WTC11 (cell line): Measurements from ENCODE around the gene RNF17. TPM values are rescaled to one million over a fixed set of nuclear protein-coding genes. Genes with fewer than 3 reads are reported as not detected.

ENCODE experiments used
- ATAC-seq: fragments of 200-7000 bp; cut with Tn5 transposase; 2 replicates; pipeline ENCODE4 v1.10.0; 2021; ENCODE audit warnings: mild to moderate bottlenecking, moderate library complexity
- CTCF ChIA-PET: fragments of 300-600 bp; sonication (Branson Sonifier 250); formaldehyde crosslinking; loops from one replicate; lab custom pipeline; 2021; ENCODE audit warnings: antibody characterized with exemption; lab: Charles Lee
- POLR2A ChIA-PET: fragments of 350-600 bp; sonication (Branson Sonifier 250); formaldehyde crosslinking; loops from one replicate; lab custom pipeline; 2021; ENCODE audit warnings: antibody characterized with exemption; lab: Charles Lee
- DNase-seq: peaks from one replicate; pipeline ENCODE4 v3.0.0; 2021; ENCODE audit warnings: low spot score
- H3K27ac Mint-ChIP-seq: 2 replicates; pipeline ENCODE4 v1.8.0; 2021; ENCODE audit warnings: mixed read lengths
- H3K27me3 Mint-ChIP-seq: 2 replicates; pipeline ENCODE4 v1.8.0; 2021; ENCODE audit warnings: low read depth, mild to moderate bottlenecking, moderate library complexity, mixed read lengths
- H3K36me3 Mint-ChIP-seq: 2 replicates; pipeline ENCODE4 v1.8.0; 2021; ENCODE audit warnings: mixed read lengths
- H3K4me1 Mint-ChIP-seq: 2 replicates; pipeline ENCODE4 v1.8.0; 2022; ENCODE audit warnings: mixed read lengths
- H3K4me3 Mint-ChIP-seq: 2 replicates; pipeline ENCODE4 v1.8.0; 2021; ENCODE audit warnings: mild to moderate bottlenecking, moderate library complexity, mixed read lengths
- H3K9me3 Mint-ChIP-seq: 2 replicates; pipeline ENCODE4 v1.8.0; 2021; ENCODE audit warnings: mixed read lengths
- ATF1 ChIP-seq: sonication (generic); formaldehyde crosslinking; IDR thresholded peaks from 2 replicates; pipeline ENCODE4 v1.8.1; 2023; ENCODE audit warnings: mild to moderate bottlenecking, moderate library complexity, missing genetic modification reagents
- ELF4 ChIP-seq: sonication (generic); formaldehyde crosslinking; IDR thresholded peaks from 2 replicates; pipeline ENCODE4 v1.8.1; 2022; ENCODE audit warnings: low read depth, mild to moderate bottlenecking, moderate library complexity, missing genetic modification reagents
- EMX1 ChIP-seq: fragments of 250-450 bp; sonication (Bioruptor Pico); IDR thresholded peaks from 2 replicates; pipeline ENCODE4 v1.8.0; 2021; ENCODE audit warnings: mild to moderate bottlenecking
- MYBL2 ChIP-seq: sonication (generic); formaldehyde crosslinking; IDR thresholded peaks from 2 replicates; pipeline ENCODE4 v1.8.1; 2023; ENCODE audit warnings: mild to moderate bottlenecking, moderate library complexity, missing genetic modification reagents
- NFE2L1 ChIP-seq: sonication (generic); formaldehyde crosslinking; IDR thresholded peaks from 2 replicates; pipeline ENCODE4 v1.8.1; 2023; ENCODE audit warnings: missing genetic modification reagents
- OVOL2 ChIP-seq: fragments of 250-450 bp; sonication (Bioruptor Pico); IDR thresholded peaks from 2 replicates; pipeline ENCODE4 v1.9.0; 2021; ENCODE audit warnings: mild to moderate bottlenecking, borderline replicate concordance
- RORB ChIP-seq: fragments of 250-450 bp; sonication (Bioruptor Pico); IDR thresholded peaks from 2 replicates; pipeline ENCODE4 v1.9.0; 2021; ENCODE audit warnings: mild to moderate bottlenecking
- SMAD3 ChIP-seq: sonication (generic); formaldehyde crosslinking; IDR thresholded peaks from 2 replicates; pipeline ENCODE4 v1.8.0; 2022; ENCODE audit warnings: missing genetic modification reagents, mild to moderate bottlenecking, borderline replicate concordance
- SMAD4 ChIP-seq: sonication (generic); formaldehyde crosslinking; IDR thresholded peaks from 2 replicates; pipeline ENCODE4 v1.8.0; 2022; ENCODE audit warnings: mild to moderate bottlenecking, missing genetic modification reagents
- SP1 ChIP-seq: sonication (generic); formaldehyde crosslinking; conservative IDR thresholded peaks from 2 replicates; pipeline ENCODE4 v1.8.1; 2022; ENCODE audit warnings: missing genetic modification reagents
- TEAD4 ChIP-seq: sonication (generic); formaldehyde crosslinking; IDR thresholded peaks from 2 replicates; pipeline ENCODE4 v1.8.0; 2022; ENCODE audit warnings: mild to moderate bottlenecking, missing genetic modification reagents
- ZNF396 ChIP-seq: fragments of 250-450 bp; sonication (Bioruptor Pico); IDR thresholded peaks from 2 replicates; pipeline ENCODE4 v1.8.0; 2021; ENCODE audit warnings: mild to moderate bottlenecking, moderate library complexity, borderline replicate concordance
- ZNF416 ChIP-seq: fragments of 250-450 bp; sonication (Bioruptor Pico); IDR thresholded peaks from 2 replicates; pipeline ENCODE4 v1.9.0; 2021; ENCODE audit warnings: mild to moderate bottlenecking, inconsistent platforms
- ZNF423 ChIP-seq: fragments of 250-450 bp; sonication (Bioruptor Pico); IDR thresholded peaks from 2 replicates; pipeline ENCODE4 v2.1.2; 2022; ENCODE audit warnings: mild to moderate bottlenecking, moderate library complexity
- total RNA-seq: library from RNA; stranded (reverse); gene quantifications from 3 replicates; pipeline ENCODE4 v1.2.3, GENCODE V29; 2021
- TF ChIP-seq, protein P1 (sequence below): fragments of 250-450 bp; sonication (Bioruptor Pico); IDR thresholded peaks from 2 replicates; pipeline ENCODE4 v2.1.2; 2022; ENCODE audit warnings: mild to moderate bottlenecking, moderate library complexity
- TF ChIP-seq, protein P2 (sequence below): fragments of 250-450 bp; sonication (Bioruptor Pico); IDR thresholded peaks from 2 replicates; pipeline ENCODE4 v1.9.0; 2021; ENCODE audit warnings: mild to moderate bottlenecking
- TF ChIP-seq, protein P3 (sequence below): sonication (generic); formaldehyde crosslinking; IDR thresholded peaks from 2 replicates; pipeline ENCODE4 v1.8.1; 2023; ENCODE audit warnings: mild to moderate bottlenecking, missing genetic modification reagents, borderline replicate concordance
- TF ChIP-seq, protein P4 (sequence below): sonication (generic); formaldehyde crosslinking; IDR thresholded peaks from 2 replicates; pipeline ENCODE4 v1.8.1; 2023; ENCODE audit warnings: mild to moderate bottlenecking, missing genetic modification reagents, moderate library complexity
- TF ChIP-seq, protein P5 (sequence below): fragments of 250-450 bp; sonication (Bioruptor Pico); conservative IDR thresholded peaks from 2 replicates; pipeline ENCODE4 v1.9.0; 2021; ENCODE audit warnings: mild to moderate bottlenecking
- TF ChIP-seq, protein P6 (sequence below): sonication (generic); formaldehyde crosslinking; IDR thresholded peaks from 2 replicates; pipeline ENCODE4 v1.8.0; 2022; ENCODE audit warnings: mild to moderate bottlenecking, missing genetic modification reagents

RNF17 gene
- total RNA-seq, 1 experiment from 2014 or later: not detected

DNA sequence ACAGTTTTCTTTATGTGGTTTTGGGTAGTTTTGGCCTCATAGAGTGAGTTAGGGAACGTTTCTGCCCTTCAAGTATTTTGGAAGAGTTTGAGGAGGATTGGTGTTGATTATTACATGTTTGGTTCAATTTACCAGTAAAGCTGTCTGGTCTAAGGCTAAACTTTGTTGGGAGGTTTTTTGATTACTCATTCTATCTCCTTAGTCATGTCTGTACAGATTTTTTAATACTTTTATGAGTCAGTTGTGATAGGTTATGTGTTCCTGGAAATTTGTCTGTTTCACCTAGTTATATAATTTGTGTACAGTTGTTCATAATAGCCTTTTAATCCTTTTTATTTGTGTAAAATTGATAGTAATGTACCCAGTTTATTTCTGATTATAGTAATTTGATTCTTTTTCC, 20.4 kb downstream of the RNF17 start:
- Mint-ChIP-seq H3K36me3 (no peaks in the 10 kb centered on the region), H3K27me3 (no peaks in the 10 kb centered on the region), H3K9me3 (peaks cover 18% of the 10 kb centered on the region), H3K27ac (no peak overlapping the region), H3K4me3 (no peak overlapping the region), H3K4me1 (no peaks in the 10 kb centered on the region)
- no peak for DNase-seq
- no peak for ATAC-seq
- POLR2A ChIA-PET: no interaction called here
- TF ChIP-seq, protein P1, sequence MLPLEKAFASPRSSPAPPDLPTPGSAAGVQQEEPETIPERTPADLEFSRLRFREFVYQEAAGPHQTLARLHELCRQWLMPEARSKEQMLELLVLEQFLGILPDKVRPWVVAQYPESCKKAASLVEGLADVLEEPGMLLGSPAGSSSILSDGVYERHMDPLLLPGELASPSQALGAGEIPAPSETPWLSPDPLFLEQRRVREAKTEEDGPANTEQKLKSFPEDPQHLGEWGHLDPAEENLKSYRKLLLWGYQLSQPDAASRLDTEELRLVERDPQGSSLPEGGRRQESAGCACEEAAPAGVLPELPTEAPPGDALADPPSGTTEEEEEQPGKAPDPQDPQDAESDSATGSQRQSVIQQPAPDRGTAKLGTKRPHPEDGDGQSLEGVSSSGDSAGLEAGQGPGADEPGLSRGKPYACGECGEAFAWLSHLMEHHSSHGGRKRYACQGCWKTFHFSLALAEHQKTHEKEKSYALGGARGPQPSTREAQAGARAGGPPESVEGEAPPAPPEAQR: no peak
- TF ChIP-seq NFE2L1 (CRISPR knock-in tag) (no peak), ZNF423 (no peak), ZNF396 (no peak), SP1 (CRISPR knock-in tag) (no peak), RORB (no peak), SMAD4 (CRISPR knock-in tag) (no peak), ATF1 (CRISPR knock-in tag) (no peak), ELF4 (CRISPR knock-in tag) (no peak), TEAD4 (no peak), OVOL2 (CRISPR knock-in tag) (no peak), MYBL2 (CRISPR knock-in tag) (no peak), ZNF416 (CRISPR knock-in tag) (no peak), SMAD3 (CRISPR knock-in tag) (no peak), EMX1 (CRISPR knock-in tag) (no peak)
- TF ChIP-seq, protein P2, sequence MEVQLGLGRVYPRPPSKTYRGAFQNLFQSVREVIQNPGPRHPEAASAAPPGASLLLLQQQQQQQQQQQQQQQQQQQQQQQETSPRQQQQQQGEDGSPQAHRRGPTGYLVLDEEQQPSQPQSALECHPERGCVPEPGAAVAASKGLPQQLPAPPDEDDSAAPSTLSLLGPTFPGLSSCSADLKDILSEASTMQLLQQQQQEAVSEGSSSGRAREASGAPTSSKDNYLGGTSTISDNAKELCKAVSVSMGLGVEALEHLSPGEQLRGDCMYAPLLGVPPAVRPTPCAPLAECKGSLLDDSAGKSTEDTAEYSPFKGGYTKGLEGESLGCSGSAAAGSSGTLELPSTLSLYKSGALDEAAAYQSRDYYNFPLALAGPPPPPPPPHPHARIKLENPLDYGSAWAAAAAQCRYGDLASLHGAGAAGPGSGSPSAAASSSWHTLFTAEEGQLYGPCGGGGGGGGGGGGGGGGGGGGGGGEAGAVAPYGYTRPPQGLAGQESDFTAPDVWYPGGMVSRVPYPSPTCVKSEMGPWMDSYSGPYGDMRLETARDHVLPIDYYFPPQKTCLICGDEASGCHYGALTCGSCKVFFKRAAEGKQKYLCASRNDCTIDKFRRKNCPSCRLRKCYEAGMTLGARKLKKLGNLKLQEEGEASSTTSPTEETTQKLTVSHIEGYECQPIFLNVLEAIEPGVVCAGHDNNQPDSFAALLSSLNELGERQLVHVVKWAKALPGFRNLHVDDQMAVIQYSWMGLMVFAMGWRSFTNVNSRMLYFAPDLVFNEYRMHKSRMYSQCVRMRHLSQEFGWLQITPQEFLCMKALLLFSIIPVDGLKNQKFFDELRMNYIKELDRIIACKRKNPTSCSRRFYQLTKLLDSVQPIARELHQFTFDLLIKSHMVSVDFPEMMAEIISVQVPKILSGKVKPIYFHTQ (CRISPR knock-in tag): no peak
- TF ChIP-seq, protein P3, sequence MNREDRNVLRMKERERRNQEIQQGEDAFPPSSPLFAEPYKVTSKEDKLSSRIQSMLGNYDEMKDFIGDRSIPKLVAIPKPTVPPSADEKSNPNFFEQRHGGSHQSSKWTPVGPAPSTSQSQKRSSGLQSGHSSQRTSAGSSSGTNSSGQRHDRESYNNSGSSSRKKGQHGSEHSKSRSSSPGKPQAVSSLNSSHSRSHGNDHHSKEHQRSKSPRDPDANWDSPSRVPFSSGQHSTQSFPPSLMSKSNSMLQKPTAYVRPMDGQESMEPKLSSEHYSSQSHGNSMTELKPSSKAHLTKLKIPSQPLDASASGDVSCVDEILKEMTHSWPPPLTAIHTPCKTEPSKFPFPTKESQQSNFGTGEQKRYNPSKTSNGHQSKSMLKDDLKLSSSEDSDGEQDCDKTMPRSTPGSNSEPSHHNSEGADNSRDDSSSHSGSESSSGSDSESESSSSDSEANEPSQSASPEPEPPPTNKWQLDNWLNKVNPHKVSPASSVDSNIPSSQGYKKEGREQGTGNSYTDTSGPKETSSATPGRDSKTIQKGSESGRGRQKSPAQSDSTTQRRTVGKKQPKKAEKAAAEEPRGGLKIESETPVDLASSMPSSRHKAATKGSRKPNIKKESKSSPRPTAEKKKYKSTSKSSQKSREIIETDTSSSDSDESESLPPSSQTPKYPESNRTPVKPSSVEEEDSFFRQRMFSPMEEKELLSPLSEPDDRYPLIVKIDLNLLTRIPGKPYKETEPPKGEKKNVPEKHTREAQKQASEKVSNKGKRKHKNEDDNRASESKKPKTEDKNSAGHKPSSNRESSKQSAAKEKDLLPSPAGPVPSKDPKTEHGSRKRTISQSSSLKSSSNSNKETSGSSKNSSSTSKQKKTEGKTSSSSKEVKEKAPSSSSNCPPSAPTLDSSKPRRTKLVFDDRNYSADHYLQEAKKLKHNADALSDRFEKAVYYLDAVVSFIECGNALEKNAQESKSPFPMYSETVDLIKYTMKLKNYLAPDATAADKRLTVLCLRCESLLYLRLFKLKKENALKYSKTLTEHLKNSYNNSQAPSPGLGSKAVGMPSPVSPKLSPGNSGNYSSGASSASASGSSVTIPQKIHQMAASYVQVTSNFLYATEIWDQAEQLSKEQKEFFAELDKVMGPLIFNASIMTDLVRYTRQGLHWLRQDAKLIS (CRISPR knock-in tag): no peak
- TF ChIP-seq, protein P4, sequence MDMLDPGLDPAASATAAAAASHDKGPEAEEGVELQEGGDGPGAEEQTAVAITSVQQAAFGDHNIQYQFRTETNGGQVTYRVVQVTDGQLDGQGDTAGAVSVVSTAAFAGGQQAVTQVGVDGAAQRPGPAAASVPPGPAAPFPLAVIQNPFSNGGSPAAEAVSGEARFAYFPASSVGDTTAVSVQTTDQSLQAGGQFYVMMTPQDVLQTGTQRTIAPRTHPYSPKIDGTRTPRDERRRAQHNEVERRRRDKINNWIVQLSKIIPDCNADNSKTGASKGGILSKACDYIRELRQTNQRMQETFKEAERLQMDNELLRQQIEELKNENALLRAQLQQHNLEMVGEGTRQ (CRISPR knock-in tag): no peak
- TF ChIP-seq, protein P5, sequence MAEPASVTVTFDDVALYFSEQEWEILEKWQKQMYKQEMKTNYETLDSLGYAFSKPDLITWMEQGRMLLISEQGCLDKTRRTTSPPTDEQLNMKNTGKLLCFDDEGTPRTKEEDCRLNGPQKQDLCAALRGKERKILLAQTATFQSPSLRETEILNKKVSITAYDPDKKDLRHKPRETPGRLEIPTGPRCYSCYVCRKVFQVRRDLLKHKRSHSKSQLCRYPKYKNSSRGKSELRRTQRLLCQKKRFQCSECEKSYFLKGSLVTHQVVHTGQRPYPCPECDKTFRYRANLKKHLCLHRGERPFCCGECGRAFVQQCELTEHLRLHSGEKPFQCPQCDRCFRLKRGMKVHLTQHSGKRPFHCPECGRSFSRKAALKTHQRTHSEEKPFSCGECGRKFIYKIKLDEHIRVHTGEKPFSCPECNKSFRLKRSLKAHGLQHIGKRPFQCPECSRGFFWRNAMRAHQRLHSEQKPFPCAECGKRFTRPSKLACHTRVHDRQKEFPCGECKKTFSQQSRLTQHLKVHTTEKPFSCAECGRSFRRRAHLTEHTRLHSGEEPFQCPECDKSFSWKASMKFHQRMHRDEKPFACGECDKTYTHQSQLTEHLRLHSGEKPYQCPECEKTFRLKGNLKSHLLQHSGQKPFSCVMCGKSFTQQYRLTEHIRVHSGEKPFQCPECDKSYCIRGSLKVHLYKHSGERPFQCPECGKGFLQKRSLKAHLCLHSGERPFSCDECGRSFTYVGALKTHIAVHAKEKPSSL (CRISPR knock-in tag): no peak
- TF ChIP-seq, protein P6, sequence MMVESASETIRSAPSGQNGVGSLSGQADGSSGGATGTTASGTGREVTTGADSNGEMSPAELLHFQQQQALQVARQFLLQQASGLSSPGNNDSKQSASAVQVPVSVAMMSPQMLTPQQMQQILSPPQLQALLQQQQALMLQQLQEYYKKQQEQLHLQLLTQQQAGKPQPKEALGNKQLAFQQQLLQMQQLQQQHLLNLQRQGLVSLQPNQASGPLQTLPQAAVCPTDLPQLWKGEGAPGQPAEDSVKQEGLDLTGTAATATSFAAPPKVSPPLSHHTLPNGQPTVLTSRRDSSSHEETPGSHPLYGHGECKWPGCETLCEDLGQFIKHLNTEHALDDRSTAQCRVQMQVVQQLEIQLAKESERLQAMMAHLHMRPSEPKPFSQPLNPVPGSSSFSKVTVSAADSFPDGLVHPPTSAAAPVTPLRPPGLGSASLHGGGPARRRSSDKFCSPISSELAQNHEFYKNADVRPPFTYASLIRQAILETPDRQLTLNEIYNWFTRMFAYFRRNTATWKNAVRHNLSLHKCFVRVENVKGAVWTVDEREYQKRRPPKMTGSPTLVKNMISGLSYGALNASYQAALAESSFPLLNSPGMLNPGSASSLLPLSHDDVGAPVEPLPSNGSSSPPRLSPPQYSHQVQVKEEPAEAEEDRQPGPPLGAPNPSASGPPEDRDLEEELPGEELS (CRISPR knock-in tag): no peak
- CTCF ChIA-PET: no interaction called here
